ENCODE results near the gene PRORP. TPM values are rescaled to one million over a fixed set of nuclear protein-coding genes. Genes with fewer than 3 reads are reported as not detected.
A peak's percentile ranks its signal among the peaks of the same experiment; 100 is the strongest.

The PRORP gene
- total and polyA plus RNA-seq, 2 of the 13 experiments (the other 11 are each of a cell fraction or from before 2014, with no cell fraction given): 48.9 to 88.7 TPM

GRCh38 chr14:35078082-35078481 is 44.3 kb upstream of the PRORP start (continued):
- TF ChIP-seq TBL1XR1 (IDR thresholded peaks at IDR 0.05; ENCODE audit: borderline replicate concordance, low read length, partially characterized antibody): peak; percentile 55
- no peak for TF ChIP-seq HINFP (CRISPR knock-in tag; IDR thresholded peaks at IDR 0.05; ENCODE audit: low read depth)
- TF ChIP-seq ZNF614 (CRISPR knock-in tag; IDR thresholded peaks at IDR 0.05; ENCODE audit: borderline replicate concordance): peak; percentile 82; the same call in 1 of the 2 replicates
- TF ChIP-seq SAFB2 (CRISPR knock-in tag; IDR thresholded peaks at IDR 0.05; ENCODE audit: borderline replicate concordance, low read depth): no peak
- TF ChIP-seq TP53 (CRISPR knock-in tag; conservative IDR thresholded peaks at IDR 0.05): no peak
- no peak for TF ChIP-seq HNF1B (CRISPR knock-in tag; IDR thresholded peaks at IDR 0.05)
- TF ChIP-seq YEATS2 (CRISPR knock-in tag; IDR thresholded peaks at IDR 0.05; ENCODE audit: borderline replicate concordance): no peak; the same call in 1 of the 2 replicates
- TF ChIP-seq ZNF331 (CRISPR knock-in tag; IDR thresholded peaks at IDR 0.05): peak; percentile 78; the same call in 1 of the 2 replicates
- TF ChIP-seq KLF15 (CRISPR knock-in tag; IDR thresholded peaks at IDR 0.05; ENCODE audit: borderline replicate concordance): no peak
- TF ChIP-seq CBX5 (CRISPR knock-in tag; IDR thresholded peaks at IDR 0.05; ENCODE audit: borderline replicate concordance): no peak
- peak; percentile 57; the same call in 1 of the 2 replicates for TF ChIP-seq SATB2 (CRISPR knock-in tag; IDR thresholded peaks at IDR 0.05)
- TF ChIP-seq UBTF (CRISPR knock-in tag; IDR thresholded peaks at IDR 0.05): no peak
- no peak for TF ChIP-seq PTBP1 (IDR thresholded peaks at IDR 0.05; ENCODE audit: low read depth, low read length, poor library complexity, severe bottlenecking)
- no peak for TF ChIP-seq ZBTB7B (CRISPR knock-in tag; IDR thresholded peaks at IDR 0.05)
- no peak for TF ChIP-seq ZNF296 (CRISPR knock-in tag; conservative IDR thresholded peaks at IDR 0.05)
- no peak for TF ChIP-seq AKAP8 (CRISPR knock-in tag; IDR thresholded peaks at IDR 0.05)
- TF ChIP-seq, protein P1, sequence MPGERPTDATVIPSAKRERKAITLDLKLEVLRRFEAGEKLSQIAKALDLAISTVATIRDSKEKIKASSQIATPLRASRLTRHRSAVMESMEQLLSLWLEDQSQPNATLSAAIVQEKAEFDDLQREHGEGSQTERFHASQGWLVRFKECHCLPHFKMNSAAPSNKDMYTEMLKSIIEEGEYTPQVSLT (CRISPR knock-in tag; IDR thresholded peaks at IDR 0.05; ENCODE audit: borderline replicate concordance, low read depth): no peak
- no peak for TF ChIP-seq RAD51 (IDR thresholded peaks at IDR 0.05; ENCODE audit: borderline replicate concordance)
- TF ChIP-seq, protein P2, sequence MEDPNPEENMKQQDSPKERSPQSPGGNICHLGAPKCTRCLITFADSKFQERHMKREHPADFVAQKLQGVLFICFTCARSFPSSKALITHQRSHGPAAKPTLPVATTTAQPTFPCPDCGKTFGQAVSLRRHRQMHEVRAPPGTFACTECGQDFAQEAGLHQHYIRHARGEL (CRISPR knock-in tag; IDR thresholded peaks at IDR 0.05): no peak
- TF ChIP-seq MEF2D (CRISPR knock-in tag; IDR thresholded peaks at IDR 0.05): 0 out of 2 replicates have a peak, but pooled peaks have one; percentile 43
- no peak for TF ChIP-seq ZMAT3 (CRISPR knock-in tag; conservative IDR thresholded peaks at IDR 0.05)
- TF ChIP-seq MXD4 (CRISPR knock-in tag; IDR thresholded peaks at IDR 0.05): no peak
- TF ChIP-seq ETV5 (CRISPR knock-in tag; IDR thresholded peaks at IDR 0.05; ENCODE audit: borderline replicate concordance): no peak
- TF ChIP-seq ZNF577 (CRISPR knock-in tag; IDR thresholded peaks at IDR 0.05; ENCODE audit: borderline replicate concordance, low read depth): no peak
- no peak for TF ChIP-seq YY1 (IDR thresholded peaks at IDR 0.05; ENCODE audit: insufficient read depth, insufficient replicate concordance, low read depth, low read length)
- TF ChIP-seq MTA3 (CRISPR knock-in tag; IDR thresholded peaks at IDR 0.05): no peak

All from HepG2 (cell line).